GM23338 (cell line): ENCODE results near the gene MDGA2.

ENCODE experiments used
- CREB1 ChIP-seq: fragments of 250-450 bp; sonication (Bioruptor Pico); IDR thresholded peaks from 2 replicates; pipeline ENCODE4 v1.5.0; 2020; ENCODE audit warnings: low read depth, mild to moderate bottlenecking, moderate library complexity
- CTCF ChIP-seq, 2 experiments: fragments of 200-600 bp in 1 of 2; sonication (generic) in 1 of 2; conservative IDR thresholded peaks; 2 replicates each; pipeline versions ENCODE4 v1.5.1 to v1.6.1; 2016 to 2017; ENCODE audit warnings: antibody characterized with exemption in 2 of 2, low read depth in 2 of 2, mild to moderate bottlenecking in 2 of 2, moderate library complexity in 1 of 2
- ETS1 ChIP-seq: IDR thresholded peaks from 2 replicates; pipeline ENCODE4 v1.6.1; 2016; ENCODE audit warnings: antibody characterized with exemption
- EZH2 ChIP-seq: fragments of 200-600 bp; sonication (generic); IDR thresholded peaks from one replicate; pipeline ENCODE4 v1.8.0; 2017; ENCODE audit warnings: antibody characterized with exemption, mild to moderate bottlenecking, low read depth; ENCODE audit not compliant: unreplicated experiment
- EZH2phosphoT487 ChIP-seq: fragments of 200-600 bp; sonication (generic); IDR thresholded peaks from one replicate; pipeline ENCODE4 v1.8.1; 2018; ENCODE audit warnings: antibody characterized with exemption; ENCODE audit not compliant: unreplicated experiment
- JUNB ChIP-seq: IDR thresholded peaks from one replicate; pipeline ENCODE4 v1.6.1; 2016; ENCODE audit warnings: antibody characterized with exemption; ENCODE audit not compliant: unreplicated experiment
- NANOG ChIP-seq: IDR thresholded peaks from 2 replicates; pipeline ENCODE4 v1.6.1; 2016; ENCODE audit warnings: antibody characterized with exemption, borderline replicate concordance
- POLR2AphosphoS5 ChIP-seq: IDR thresholded peaks from 2 replicates; pipeline ENCODE4 v1.6.1; 2016; ENCODE audit warnings: antibody characterized with exemption, low read depth
- REST ChIP-seq: IDR thresholded peaks from one replicate; pipeline ENCODE4 v1.6.1; 2018; ENCODE audit warnings: antibody characterized with exemption; ENCODE audit not compliant: unreplicated experiment
- ZNF114 ChIP-seq: fragments of 250-450 bp; sonication (Bioruptor Pico); IDR thresholded peaks from 2 replicates; pipeline ENCODE4 v1.5.0; 2020; ENCODE audit warnings: mild to moderate bottlenecking, moderate library complexity
- ZNF331 ChIP-seq: fragments of 250-450 bp; sonication (Bioruptor Pico); IDR thresholded peaks from 2 replicates; pipeline ENCODE4 v1.5.0; 2020; ENCODE audit warnings: low read depth, mild to moderate bottlenecking, moderate library complexity

GRCh38 chr14:47210099-47210498, 465.3 kb downstream of the MDGA2 start:
- TF ChIP-seq CREB1 (CRISPR knock-in tag) (no peak), EZH2 (no peak), CTCF (conservative IDR thresholded peaks at IDR 0.05; ENCODE audit: low read depth in 2 of 2) (no peak), JUNB (no peak), POLR2AphosphoS5 (no peak), NANOG (no peak), EZH2phosphoT487 (no peak), REST (no peak), ETS1 (no peak), ZNF331 (CRISPR knock-in tag) (no peak), ZNF114 (CRISPR knock-in tag) (no peak)
